GM12878 (cell line): ENCODE results near the gene MEF2C.

ENCODE experiments used
- CBX5 ChIP-seq: sonication (generic); IDR thresholded peaks from 2 replicates; pipeline ENCODE4 v1.6.1; 2016; ENCODE audit warnings: low read depth, moderate library complexity, mild to moderate bottlenecking, inconsistent platforms
- CHD2 ChIP-seq: IDR thresholded peaks from 2 replicates; pipeline ENCODE4 v1.6.1; 2011; ENCODE audit warnings: low read depth, low read length, improper control_type of control experiment, borderline replicate concordance
- ESRRA ChIP-seq: IDR thresholded peaks from 2 replicates; pipeline ENCODE4 v1.6.1; 2012; ENCODE audit warnings: mild to moderate bottlenecking, low read length, improper control_type of control experiment
- HDAC2 ChIP-seq: fragments of 200-600 bp; sonication (generic); IDR thresholded peaks from 2 replicates; pipeline ENCODE4 v1.6.1; 2017
- IRF4 ChIP-seq: IDR thresholded peaks from 2 replicates; pipeline ENCODE4 v1.6.1; 2011; ENCODE audit warnings: low read depth, low read length
- NRF1 ChIP-seq: conservative IDR thresholded peaks from 2 replicates; pipeline ENCODE4 v1.6.1; 2011; ENCODE audit warnings: mild to moderate bottlenecking, low read depth, low read length, improper control_type of control experiment
- SRF ChIP-seq, 2 experiments: IDR thresholded peaks; 2 replicates each; pipeline ENCODE4 v1.6.1; 2011; ENCODE audit warnings: low read depth in 2 of 2, low read length in 2 of 2, mild to moderate bottlenecking in 1 of 2, moderate library complexity in 1 of 2
- TCF7 ChIP-seq: IDR thresholded peaks from 2 replicates; pipeline ENCODE4 v1.6.1; 2014; ENCODE audit warnings: antibody characterized with exemption, borderline replicate concordance
- YY1 ChIP-seq: IDR thresholded peaks from 2 replicates; pipeline ENCODE4 v1.6.1; 2011; ENCODE audit warnings: low read depth, mild to moderate bottlenecking, low read length
- TF ChIP-seq, protein P1 (sequence below), 3 experiments: IDR thresholded peaks in 2 of 3; conservative IDR thresholded peaks in 1 of 3; 2 replicates each; pipeline ENCODE4 v1.5.1; 2011; ENCODE audit warnings: low read depth in 3 of 3, low read length in 3 of 3, mild to moderate bottlenecking in 3 of 3, control low read depth in 2 of 3, moderate library complexity in 2 of 3, inconsistent platforms in 1 of 3, mixed read lengths in 1 of 3; ENCODE audit not compliant: control insufficient read depth in 2 of 3, insufficient read depth in 1 of 3; ENCODE audit errors: extremely low read depth in 1 of 3
- TF ChIP-seq, protein P2 (sequence below): IDR thresholded peaks from 2 replicates; pipeline ENCODE4 v1.6.1; 2011; ENCODE audit warnings: mild to moderate bottlenecking, low read depth, low read length, moderate library complexity; ENCODE audit not compliant: insufficient replicate concordance

DNA sequence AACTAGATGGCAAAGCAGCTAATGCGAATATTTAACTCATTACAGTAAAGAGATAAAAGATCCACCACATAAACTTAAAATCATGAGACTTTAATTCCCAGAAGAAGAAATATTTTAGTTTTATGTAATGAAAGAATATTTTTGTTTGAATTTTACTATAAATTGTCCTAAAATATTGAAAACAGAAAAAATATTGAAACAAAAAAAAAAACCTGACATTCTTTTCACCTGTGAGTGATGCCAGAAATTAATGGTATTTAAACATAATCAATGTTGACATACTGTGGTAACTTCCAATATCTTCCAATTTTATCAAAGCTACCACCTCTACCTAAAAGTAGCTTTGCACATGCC is 153.2 kb downstream of the MEF2C start:
- TF ChIP-seq NRF1 (no peak), TCF7 (no peak), IRF4 (no peak), CBX5 (no peak), ESRRA (no peak), YY1 (no peak), CHD2 (no peak), SRF (IDR thresholded peaks at IDR 0.05; ENCODE audit: low read depth in 2 of 2, low read length in 2 of 2) (no peak), HDAC2 (no peak)
- TF ChIP-seq, protein P1, sequence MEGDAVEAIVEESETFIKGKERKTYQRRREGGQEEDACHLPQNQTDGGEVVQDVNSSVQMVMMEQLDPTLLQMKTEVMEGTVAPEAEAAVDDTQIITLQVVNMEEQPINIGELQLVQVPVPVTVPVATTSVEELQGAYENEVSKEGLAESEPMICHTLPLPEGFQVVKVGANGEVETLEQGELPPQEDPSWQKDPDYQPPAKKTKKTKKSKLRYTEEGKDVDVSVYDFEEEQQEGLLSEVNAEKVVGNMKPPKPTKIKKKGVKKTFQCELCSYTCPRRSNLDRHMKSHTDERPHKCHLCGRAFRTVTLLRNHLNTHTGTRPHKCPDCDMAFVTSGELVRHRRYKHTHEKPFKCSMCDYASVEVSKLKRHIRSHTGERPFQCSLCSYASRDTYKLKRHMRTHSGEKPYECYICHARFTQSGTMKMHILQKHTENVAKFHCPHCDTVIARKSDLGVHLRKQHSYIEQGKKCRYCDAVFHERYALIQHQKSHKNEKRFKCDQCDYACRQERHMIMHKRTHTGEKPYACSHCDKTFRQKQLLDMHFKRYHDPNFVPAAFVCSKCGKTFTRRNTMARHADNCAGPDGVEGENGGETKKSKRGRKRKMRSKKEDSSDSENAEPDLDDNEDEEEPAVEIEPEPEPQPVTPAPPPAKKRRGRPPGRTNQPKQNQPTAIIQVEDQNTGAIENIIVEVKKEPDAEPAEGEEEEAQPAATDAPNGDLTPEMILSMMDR (IDR thresholded peaks at IDR 0.05 in 2 of 3, conservative IDR thresholded peaks at IDR 0.05 in 1 of 3; ENCODE audit: control insufficient read depth in 2 of 3, extremely low read depth in 1 of 3, insufficient read depth in 1 of 3, low read depth in 3 of 3, low read length in 3 of 3), result no peak
- TF ChIP-seq, protein P2, sequence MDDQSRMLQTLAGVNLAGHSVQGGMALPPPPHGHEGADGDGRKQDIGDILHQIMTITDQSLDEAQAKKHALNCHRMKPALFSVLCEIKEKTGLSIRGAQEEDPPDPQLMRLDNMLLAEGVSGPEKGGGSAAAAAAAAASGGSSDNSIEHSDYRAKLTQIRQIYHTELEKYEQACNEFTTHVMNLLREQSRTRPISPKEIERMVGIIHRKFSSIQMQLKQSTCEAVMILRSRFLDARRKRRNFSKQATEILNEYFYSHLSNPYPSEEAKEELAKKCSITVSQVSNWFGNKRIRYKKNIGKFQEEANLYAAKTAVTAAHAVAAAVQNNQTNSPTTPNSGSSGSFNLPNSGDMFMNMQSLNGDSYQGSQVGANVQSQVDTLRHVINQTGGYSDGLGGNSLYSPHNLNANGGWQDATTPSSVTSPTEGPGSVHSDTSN, result no peak
